HepG2 (cell line): Measurements from ENCODE around the gene COL6A6. TPM values are rescaled to one million over a fixed set of nuclear protein-coding genes. Genes with fewer than 3 reads are reported as not detected.

Experiments
- ATAC-seq: fragments of 200-7000 bp; cut with Tn5 transposase; 3 replicates; pipeline ENCODE4 v1.9.1; 2020; ENCODE audit warnings: mild to moderate bottlenecking, moderate library complexity
- BruUV-seq: library from RNA; stranded (reverse); fragments of 400-500 nt; replicated peaks from 2 replicates; lab custom pipeline; 2021; lab: Mats Ljungman, UMichigan
- CTCF ChIA-PET: fragments of 300-600 bp; formaldehyde crosslinking; extraction: SDS; loops from one replicate; lab custom pipeline; 2021; ENCODE audit warnings: low total read pairs, inconsistent platforms, low intra/inter-chr PET ratio; lab: Yijun Ruan, JAX
- POLR2A ChIA-PET: fragments of 350-600 bp; sonication (Branson Sonifier 250); formaldehyde crosslinking; loops from one replicate; lab custom pipeline; 2020; ENCODE audit warnings: antibody characterized with exemption, inconsistent platforms; lab: Yijun Ruan, JAX
- DNase-seq: peaks from one replicate; pipeline ENCODE4 v3.0.0-alpha.2; 2015; ENCODE audit warnings: low spot score
- FAIRE-seq: peaks from 3 replicates; lab custom pipeline; 2011; peaks lifted over from hg19 to GRCh38; lab: Jason Lieb, UNC
- H2AFZ ChIP-seq: one replicate; pipeline ENCODE4 v1.6.1; 2011; ENCODE audit warnings: low read length, inconsistent platforms
- H3K27ac ChIP-seq: fragments of 300-600 bp; 3 replicates; pipeline ENCODE4 v1.8.0; 2011; ENCODE audit warnings: mixed run types, mild to moderate bottlenecking, mixed read lengths, low read length, inconsistent platforms; ENCODE audit not compliant: insufficient read depth; ENCODE audit errors: extremely low read length
- H3K27me3 ChIP-seq, 2 experiments: fragments of 200-600 bp in 1 of 2; 2 replicates in 1 of 2; 3 replicates in 1 of 2; pipeline versions ENCODE4 v1.6.0 to v1.8.0; 2011; ENCODE audit warnings: low read length in 2 of 2, mild to moderate bottlenecking in 2 of 2, moderate library complexity in 2 of 2, inconsistent platforms in 1 of 2; ENCODE audit not compliant: insufficient read depth in 2 of 2, control insufficient read depth in 1 of 2
- H3K36me3 ChIP-seq, 2 experiments: fragments of 200-600 bp in 1 of 2; replicated peaks in 1 of 2; 2 replicates in 1 of 2; 3 replicates in 1 of 2; pipeline versions ENCODE4 v1.5.1 to v1.8.0; 2011; ENCODE audit warnings: low read length in 2 of 2, inconsistent platforms in 1 of 2; ENCODE audit not compliant: insufficient read depth in 2 of 2, control insufficient read depth in 1 of 2
- H3K4me1 ChIP-seq: 2 replicates; pipeline ENCODE4 v1.5.1; 2012; ENCODE audit warnings: low read length, inconsistent platforms; ENCODE audit not compliant: insufficient read depth
- H3K4me2 ChIP-seq: 2 replicates; pipeline ENCODE4 v1.6.0; 2011; ENCODE audit warnings: low read depth, low read length, inconsistent platforms
- H3K4me3 ChIP-seq, 3 experiments: fragments of 200-600 bp in 1 of 3; sonication (generic), shearing (Covaris generic) in 1 of 3; replicated peaks in 1 of 3; 2 replicates each; pipeline ENCODE4 v1.5.1; 2011 to 2016; ENCODE audit warnings: low read length in 3 of 3, inconsistent platforms in 2 of 3, low read depth in 2 of 3, mild to moderate bottlenecking in 2 of 3, control low read depth in 1 of 3, mixed read lengths in 1 of 3; ENCODE audit not compliant: insufficient read depth in 1 of 3
- H3K79me2 ChIP-seq: one replicate; pipeline ENCODE4 v1.6.1; 2011; ENCODE audit warnings: low read length, inconsistent platforms; ENCODE audit not compliant: insufficient read depth
- H3K9ac ChIP-seq: 2 replicates; pipeline ENCODE4 v1.6.0; 2011; ENCODE audit warnings: mild to moderate bottlenecking, low read depth, low read length, inconsistent platforms; ENCODE audit not compliant: insufficient read depth
- H3K9me3 ChIP-seq: 2 replicates; pipeline ENCODE4 v1.5.1; 2012; ENCODE audit warnings: mild to moderate bottlenecking, low read length
- H4K20me1 ChIP-seq: 2 replicates; pipeline ENCODE4 v1.6.0; 2011; ENCODE audit warnings: inconsistent platforms, mild to moderate bottlenecking, low read length, moderate library complexity; ENCODE audit not compliant: insufficient read depth
- HDAC1 ChIP-seq: sonication (generic); formaldehyde crosslinking; IDR thresholded peaks from 2 replicates; pipeline ENCODE4 v1.5.1; 2020; ENCODE audit warnings: mild to moderate bottlenecking, missing genetic modification reagents
- HNRNPLL ChIP-seq: fragments of 200-400 bp; formaldehyde crosslinking; IDR thresholded peaks from 2 replicates; pipeline ENCODE4 v1.6.1; 2017; ENCODE audit warnings: mild to moderate bottlenecking, low read depth, low read length; ENCODE audit not compliant: poor library complexity, severe bottlenecking
- NCOA2 ChIP-seq: sonication (generic); formaldehyde crosslinking; IDR thresholded peaks from 2 replicates; pipeline ENCODE4 v1.8.0; 2022; ENCODE audit warnings: inconsistent platforms
- NR3C1 ChIP-seq: sonication (generic); formaldehyde crosslinking; IDR thresholded peaks from 2 replicates; pipeline ENCODE4 v1.4.0; 2020; ENCODE audit warnings: missing genetic modification reagents
- PAF1 ChIP-seq: IDR thresholded peaks from 2 replicates; pipeline ENCODE4 v1.6.1; 2016; ENCODE audit warnings: missing genetic modification reagents, missing compliant biosample characterization
- ZNF530 ChIP-seq: sonication (generic); formaldehyde crosslinking; IDR thresholded peaks from 2 replicates; pipeline ENCODE4 v1.5.0; 2020; ENCODE audit warnings: low read depth, mild to moderate bottlenecking, missing genetic modification reagents
- ZNF614 ChIP-seq: IDR thresholded peaks from 2 replicates; pipeline ENCODE4 v1.6.1; 2018; ENCODE audit warnings: missing biosample characterization, missing genetic modification reagents, inconsistent platforms, borderline replicate concordance
- WGBS: methylation state at CpG from one replicate; pipeline ENCODE4 v1.1.6; 2017; ENCODE audit warnings: low lambda C conversion rate; 5-methylcytosine and 5-hydroxymethylcytosine counted together
- in situ Hi-C: cut with HindIII; loops from 2 replicates; pipeline ENCODE4 v1.10.0; 2017; ENCODE audit warnings: low pct_unique_long_range_greater_than_20kb; ENCODE audit not compliant: extremely low pct_ligation_motif_present
- intact Hi-C: fragments of 100-400 bp; cut with micrococcal nuclease; formaldehyde crosslinking; loops from one replicate; pipeline ENCODE4 v1.10.0; 2022; ENCODE audit not compliant: unreplicated experiment
- polyA plus RNA-seq, 8 experiments: library from polyadenylated mRNA; depleted of rRNA in 3 of 8; stranded (reverse) in 7 of 8; unstranded in 1 of 8; fragments of >200 nt; fragmentation: Illumina TruSeq in 4 of 8; extraction: Trizol in 4 of 8; gene quantifications; 2 replicates each; pipeline versions ENCODE4 v1.2.1 to v1.2.3, GENCODE V29; 2011 to 2016; ENCODE audit warnings: low read depth in 4 of 8, missing spikeins in 1 of 8, mixed read lengths in 1 of 8; ENCODE audit not compliant: insufficient read depth in 1 of 8
- total RNA-seq, 5 experiments: library from RNA; depleted of rRNA; stranded (reverse); fragments of >200 nt; fragmentation: Illumina TruSeq; extraction: Trizol; gene quantifications; 2 replicates each; pipeline ENCODE4 v1.2.3, GENCODE V29; 2016; ENCODE audit warnings: low read depth in 1 of 5
- TF ChIP-seq, protein P1 (sequence below): sonication (generic); formaldehyde crosslinking; conservative IDR thresholded peaks from 2 replicates; pipeline ENCODE4 v1.4.0; 2020; ENCODE audit warnings: missing genetic modification reagents

The COL6A6 gene
- total and polyA plus RNA-seq, 2 of the 13 experiments (the other 11 are each of a cell fraction or from before 2014, with no cell fraction given), result not detected

DNA sequence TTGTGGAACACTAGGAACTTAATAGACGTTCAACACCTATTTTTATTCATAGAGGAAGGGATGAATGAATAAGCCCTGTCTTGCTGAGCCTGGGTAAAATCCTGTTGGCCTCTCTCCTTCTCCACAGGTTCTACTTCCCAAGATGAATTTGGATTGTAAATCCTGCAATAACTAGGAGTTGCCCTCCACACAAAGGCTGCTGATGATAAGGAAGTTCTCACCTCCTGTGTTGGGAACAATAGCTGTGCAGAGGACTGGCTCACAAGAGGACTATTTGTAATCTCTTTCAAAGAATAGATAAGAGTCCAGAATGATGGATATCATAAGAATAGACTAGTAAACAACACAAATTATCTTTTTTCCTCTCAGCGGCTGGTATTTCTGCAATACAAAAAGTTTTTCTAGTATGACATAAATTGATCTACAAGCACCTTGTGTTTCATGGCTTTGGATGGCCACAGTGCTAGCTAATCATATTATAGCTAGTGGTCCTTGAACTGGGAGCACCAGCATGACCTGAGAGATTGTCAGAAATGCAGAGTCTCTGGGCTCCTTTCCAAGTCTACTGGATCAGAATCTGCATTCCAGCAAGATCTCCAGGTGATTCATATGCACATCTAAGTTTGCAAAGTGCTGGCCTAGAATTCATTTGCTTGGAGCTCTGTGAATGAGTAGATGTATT is 28.1 kb upstream of the COL6A6 start:
- Histone ChIP-seq H3K79me2 (no peaks in the 10 kb centered on the region), H3K4me3 (no peak overlapping the region), H3K9me3 (no peaks in the 10 kb centered on the region), H3K4me2 (no peak overlapping the region), H3K27ac (no peak overlapping the region), H2AFZ (no peak overlapping the region), H3K4me1 (no peaks in the 10 kb centered on the region), H3K36me3 (no peaks in the 10 kb centered on the region), H3K9ac (no peak overlapping the region), H4K20me1 (no peaks in the 10 kb centered on the region), H3K27me3 (peaks cover 0 to 2% of the 10 kb centered on the region in 2 experiments; a peak in 1 of 5 replicates)
- ATAC-seq, result no peak
- BruUV-seq, result no TSS peak
- no peak for TF ChIP-seq NCOA2 (CRISPR knock-in tag)
- TF ChIP-seq NR3C1, result no peak
- no peak for DNase-seq
- in situ Hi-C loops (no loop called here), intact Hi-C loops (no loop called here)
- POLR2A ChIA-PET, result no interaction called here
- CTCF ChIA-PET, result no interaction called here
- FAIRE-seq, result no peak
- 0% methylated on average over 2 of the region's 2 CpGs for WGBS

DNA sequence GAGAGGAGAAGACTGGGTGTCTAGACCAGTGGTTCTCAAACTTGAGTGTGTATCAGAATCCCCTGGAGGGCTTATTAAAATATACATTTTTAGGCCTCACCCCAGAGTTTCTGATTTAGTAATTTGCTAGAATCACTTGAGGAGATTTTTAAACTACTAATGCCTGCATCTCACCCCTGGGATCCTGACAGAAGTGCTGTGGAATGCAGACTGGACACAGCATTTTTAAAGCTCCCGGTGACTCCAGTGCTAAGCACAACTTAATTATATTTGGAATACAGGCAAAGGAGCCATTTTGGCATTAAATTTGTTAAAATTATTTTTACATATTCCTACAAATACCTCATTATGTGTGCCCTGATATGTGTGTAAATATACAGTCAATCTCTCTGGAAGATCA is 26.7 kb upstream of the COL6A6 start:
- ATAC-seq, result no peak
- in situ Hi-C loops (no loop called here), intact Hi-C loops (no loop called here)
- TF ChIP-seq HNRNPLL, result no peak
- no peak for TF ChIP-seq HDAC1 (CRISPR knock-in tag)
- no peak for TF ChIP-seq ZNF530 (CRISPR knock-in tag)
- TF ChIP-seq, protein P1, sequence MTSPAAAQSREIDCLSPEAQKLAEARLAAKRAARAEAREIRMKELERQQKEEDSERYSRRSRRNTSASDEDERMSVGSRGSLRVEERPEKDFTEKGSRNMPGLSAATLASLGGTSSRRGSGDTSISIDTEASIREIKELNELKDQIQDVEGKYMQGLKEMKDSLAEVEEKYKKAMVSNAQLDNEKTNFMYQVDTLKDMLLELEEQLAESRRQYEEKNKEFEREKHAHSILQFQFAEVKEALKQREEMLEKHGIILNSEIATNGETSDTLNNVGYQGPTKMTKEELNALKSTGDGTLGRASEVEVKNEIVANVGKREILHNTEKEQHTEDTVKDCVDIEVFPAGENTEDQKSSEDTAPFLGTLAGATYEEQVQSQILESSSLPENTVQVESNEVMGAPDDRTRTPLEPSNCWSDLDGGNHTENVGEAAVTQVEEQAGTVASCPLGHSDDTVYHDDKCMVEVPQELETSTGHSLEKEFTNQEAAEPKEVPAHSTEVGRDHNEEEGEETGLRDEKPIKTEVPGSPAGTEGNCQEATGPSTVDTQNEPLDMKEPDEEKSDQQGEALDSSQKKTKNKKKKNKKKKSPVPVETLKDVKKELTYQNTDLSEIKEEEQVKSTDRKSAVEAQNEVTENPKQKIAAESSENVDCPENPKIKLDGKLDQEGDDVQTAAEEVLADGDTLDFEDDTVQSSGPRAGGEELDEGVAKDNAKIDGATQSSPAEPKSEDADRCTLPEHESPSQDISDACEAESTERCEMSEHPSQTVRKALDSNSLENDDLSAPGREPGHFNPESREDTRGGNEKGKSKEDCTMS (CRISPR knock-in tag), result no peak
- no peak for TF ChIP-seq ZNF614
- TF ChIP-seq PAF1 (CRISPR knock-in tag), result no peak
- no peaks in the 10 kb centered on the region for H3K79me2 ChIP-seq
- no peaks in the 10 kb centered on the region for H3K4me1 ChIP-seq
- no peak overlapping the region for H3K4me2 ChIP-seq
- no peak for DNase-seq
- no peak overlapping the region for H3K4me3 ChIP-seq
- peaks cover 0 to 2% of the 10 kb centered on the region in 2 experiments; a peak in 1 of 5 replicates for H3K27me3 ChIP-seq
- WGBS, result 90% methylated on average over 1 of the region's 1 CpG
- H4K20me1 ChIP-seq, result no peaks in the 10 kb centered on the region
- no peak overlapping the region for H3K9ac ChIP-seq
- H3K27ac ChIP-seq, result no peak overlapping the region
- no peaks in the 10 kb centered on the region for H3K36me3 ChIP-seq
- ChIA-PET CTCF (no interaction called here), POLR2A (no interaction called here)
- H3K9me3 ChIP-seq, result no peaks in the 10 kb centered on the region
- no peak overlapping the region for H2AFZ ChIP-seq
- FAIRE-seq, result no peak
- BruUV-seq, result no TSS peak
